ENCODE results near the gene ADGRL3. TPM values are rescaled to one million over a fixed set of nuclear protein-coding genes. Genes with fewer than 3 reads are reported as not detected.

The ADGRL3 gene
- total RNA-seq, 4 donors from 2014 or later: 6.5 to 19.0 (median 14.0) TPM

GRCh38 chr4:61301271-61301670 lies 101.1 kb downstream of the ADGRL3 start:
- Histone ChIP-seq H3K4me3 (no peak overlapping the region), H3K36me3 (no peaks in the 10 kb centered on the region), H3K4me1 (no peaks in the 10 kb centered on the region), H3K27me3 (no peaks in the 10 kb centered on the region), H3K27ac (no peak overlapping the region), H3K9me3 (no peaks in the 10 kb centered on the region)
- 27% methylated on average over 3 of the region's 3 CpGs for WGBS
- DNase-seq (ENCODE audit: low spot score in 2 of 2): no peak
- TF ChIP-seq EP300 (IDR thresholded peaks at IDR 0.05) (no peak), POLR2A (IDR thresholded peaks at IDR 0.05) (no peak), POLR2AphosphoS5 (IDR thresholded peaks at IDR 0.05) (no peak), CTCF (IDR thresholded peaks at IDR 0.05) (no peak)

GRCh38 chr4:61308033-61308432 lies 107.9 kb downstream of the ADGRL3 start:
- H3K4me3 ChIP-seq: no peak overlapping the region
- H3K4me1 ChIP-seq: no peaks in the 10 kb centered on the region
- no peaks in the 10 kb centered on the region for H3K27me3 ChIP-seq
- H3K27ac ChIP-seq: no peak overlapping the region
- no peaks in the 10 kb centered on the region for H3K9me3 ChIP-seq
- DNase-seq (ENCODE audit: low spot score in 2 of 2): no peak
- TF ChIP-seq EP300 (IDR thresholded peaks at IDR 0.05) (no peak), POLR2AphosphoS5 (IDR thresholded peaks at IDR 0.05) (no peak)
- WGBS: 91% methylated on average over 2 of the region's 2 CpGs
- H3K36me3 ChIP-seq: no peaks in the 10 kb centered on the region

DNA sequence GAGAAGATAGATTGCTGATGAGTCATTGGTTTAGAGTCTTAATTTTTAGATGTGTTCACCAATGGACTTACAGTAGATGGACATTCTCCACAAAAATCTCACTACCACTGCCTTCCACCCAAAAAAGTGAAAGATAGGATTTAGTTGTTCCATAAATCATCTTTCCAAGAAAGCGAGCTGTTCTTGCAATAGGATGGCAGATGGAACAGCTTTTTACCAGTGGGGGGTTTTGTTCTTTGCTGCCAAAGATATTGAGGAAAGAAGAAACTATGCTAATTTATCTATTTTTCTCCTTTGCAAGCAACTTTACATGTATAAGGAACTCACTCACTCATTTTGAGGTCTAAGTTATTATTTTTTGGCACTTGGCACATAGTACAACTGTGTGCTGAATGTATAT lies 109.5 kb downstream of the ADGRL3 start:
- Histone ChIP-seq H3K4me3 (no peak overlapping the region), H3K36me3 (no peaks in the 10 kb centered on the region), H3K9me3 (no peaks in the 10 kb centered on the region), H3K27me3 (no peaks in the 10 kb centered on the region), H3K27ac (no peak overlapping the region), H3K4me1 (no peaks in the 10 kb centered on the region)
- DNase-seq (ENCODE audit: low spot score in 2 of 2): no peak
- WGBS: 88% methylated on average over 1 of the region's 1 CpG
- no peak for TF ChIP-seq CTCF (IDR thresholded peaks at IDR 0.05)

GRCh38 chr4:61312526-61312925 lies 112.4 kb downstream of the ADGRL3 start:
- no peaks in the 10 kb centered on the region for H3K9me3 ChIP-seq
- no peak for DNase-seq (ENCODE audit: low spot score in 2 of 2)
- TF ChIP-seq POLR2AphosphoS5 (IDR thresholded peaks at IDR 0.05) (no peak), EP300 (IDR thresholded peaks at IDR 0.05) (no peak), POLR2A (IDR thresholded peaks at IDR 0.05) (no peak), CTCF (IDR thresholded peaks at IDR 0.05) (no peak)
- WGBS: 100% methylated on average over 1 of the region's 1 CpG
- H3K4me3 ChIP-seq: no peak overlapping the region
- H3K4me1 ChIP-seq: no peaks in the 10 kb centered on the region
- no peak overlapping the region for H3K27ac ChIP-seq
- H3K36me3 ChIP-seq: no peaks in the 10 kb centered on the region
- H3K27me3 ChIP-seq: no peaks in the 10 kb centered on the region

GRCh38 chr4:61318431-61318830 lies 118.3 kb downstream of the ADGRL3 start:
- Histone ChIP-seq H3K36me3 (no peaks in the 10 kb centered on the region), H3K4me1 (no peaks in the 10 kb centered on the region)
- 97% methylated on average over 1 of the region's 1 CpG for WGBS

More at GRCh38 chr4:61318431-61318830, 118.3 kb downstream of the ADGRL3 start:
- H3K27ac ChIP-seq: no peak overlapping the region
- peaks cover 1% of the 10 kb centered on the region for H3K9me3 ChIP-seq
- no peak overlapping the region for H3K4me3 ChIP-seq
- no peaks in the 10 kb centered on the region for H3K27me3 ChIP-seq
- DNase-seq (ENCODE audit: low spot score in 2 of 2): no peak
- no peak for TF ChIP-seq CTCF (IDR thresholded peaks at IDR 0.05)
- no peak for TF ChIP-seq EP300 (IDR thresholded peaks at IDR 0.05)
- TF ChIP-seq POLR2A (IDR thresholded peaks at IDR 0.05): no peak
- TF ChIP-seq POLR2AphosphoS5 (IDR thresholded peaks at IDR 0.05): no peak

Measured in suprapubic skin (tissue), 4 donors.